KMS-11 (cell line): ENCODE measurements around the gene THRA.

Experiments
- H2AFZ ChIP-seq: fragments of 200-600 bp; sonication (generic); 2 replicates; pipeline ENCODE4 v1.6.1; 2016; ENCODE audit warnings: antibody characterized with exemption, mixed run types, low read depth
- H3K27ac ChIP-seq: fragments of 200-600 bp; sonication (generic); 2 replicates; pipeline ENCODE4 v1.6.1; 2016; ENCODE audit warnings: mild to moderate bottlenecking, mixed run types
- H3K27me3 ChIP-seq: fragments of 200-600 bp; sonication (generic); 2 replicates; pipeline ENCODE4 v1.6.1; 2017; ENCODE audit warnings: mild to moderate bottlenecking, low read depth, mixed run types, moderate library complexity; ENCODE audit not compliant: insufficient read depth
- H3K36me3 ChIP-seq: fragments of 200-600 bp; sonication (generic); 2 replicates; pipeline ENCODE4 v1.6.1; 2017; ENCODE audit warnings: mild to moderate bottlenecking, mixed run types; ENCODE audit not compliant: insufficient read depth
- H3K4me1 ChIP-seq: fragments of 200-600 bp; sonication (generic); 2 replicates; pipeline ENCODE4 v1.6.1; 2016; ENCODE audit warnings: mild to moderate bottlenecking, low read depth, mixed run types; ENCODE audit not compliant: poor library complexity, severe bottlenecking
- H3K4me2 ChIP-seq: fragments of 200-600 bp; sonication (generic); 2 replicates; pipeline ENCODE4 v1.7.0; 2016; ENCODE audit warnings: mild to moderate bottlenecking, mixed run types
- H3K4me3 ChIP-seq: fragments of 200-600 bp; sonication (generic); IDR thresholded peaks from 2 replicates; pipeline ENCODE4 v1.6.1; 2017; ENCODE audit warnings: low read depth, low read length, mixed read lengths; ENCODE audit not compliant: insufficient read depth
- H3K79me2 ChIP-seq: fragments of 200-600 bp; sonication (generic); 2 replicates; pipeline ENCODE4 v1.6.1; 2016; ENCODE audit warnings: low read depth, mixed run types; ENCODE audit not compliant: insufficient read depth
- H3K9ac ChIP-seq: fragments of 200-600 bp; sonication (generic); 2 replicates; pipeline ENCODE4 v1.6.1; 2016; ENCODE audit warnings: mild to moderate bottlenecking, mixed run types
- H4K20me1 ChIP-seq: fragments of 200-600 bp; sonication (generic); 2 replicates; pipeline ENCODE4 v1.6.1; 2016; ENCODE audit warnings: mild to moderate bottlenecking, mixed run types; ENCODE audit not compliant: insufficient read depth
- TF ChIP-seq, protein P1 (sequence below): fragments of 200-600 bp; sonication (generic); conservative IDR thresholded peaks from 2 replicates; pipeline ENCODE4 v1.6.1; 2017; ENCODE audit warnings: low read depth, mild to moderate bottlenecking, antibody characterized with exemption, low read length, moderate library complexity, mixed read lengths

THRA gene

DNA sequence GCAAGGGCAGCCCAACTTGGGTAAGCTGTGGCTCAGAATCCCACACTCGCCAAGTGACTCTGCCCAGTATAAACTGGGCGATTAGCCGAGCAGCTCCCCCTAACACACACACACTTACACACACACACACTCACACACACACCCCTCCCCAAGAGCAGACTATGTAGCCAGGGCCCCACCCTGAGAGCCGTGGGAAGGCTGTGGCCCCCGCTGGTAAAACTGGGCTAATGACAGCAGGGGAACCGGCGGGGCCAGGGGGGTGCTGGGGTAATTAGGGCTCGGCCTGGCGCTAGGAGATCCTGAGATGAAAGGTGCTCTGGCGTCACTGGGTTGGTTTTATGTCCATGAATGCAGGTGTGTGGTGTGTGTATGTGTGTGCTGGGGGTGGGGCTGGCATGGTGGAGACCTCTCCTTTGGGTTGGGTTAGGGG is 1.1 kb upstream of the THRA start:
- Histone ChIP-seq H3K4me2 (no peak overlapping the region; the same call in 1 of the 2 replicates), H3K79me2 (no peaks in the 10 kb centered on the region; the same call in 1 of the 2 replicates), H4K20me1 (no peaks in the 10 kb centered on the region), H3K36me3 (no peaks in the 10 kb centered on the region), H3K4me1 (peaks cover 25% of the 10 kb centered on the region), H3K27ac (no peak overlapping the region), H2AFZ (no peak overlapping the region), H3K27me3 (peaks cover 17% of the 10 kb centered on the region), H3K9ac (no peak overlapping the region), H3K4me3 (no peak overlapping the region)
- TF ChIP-seq, protein P1, sequence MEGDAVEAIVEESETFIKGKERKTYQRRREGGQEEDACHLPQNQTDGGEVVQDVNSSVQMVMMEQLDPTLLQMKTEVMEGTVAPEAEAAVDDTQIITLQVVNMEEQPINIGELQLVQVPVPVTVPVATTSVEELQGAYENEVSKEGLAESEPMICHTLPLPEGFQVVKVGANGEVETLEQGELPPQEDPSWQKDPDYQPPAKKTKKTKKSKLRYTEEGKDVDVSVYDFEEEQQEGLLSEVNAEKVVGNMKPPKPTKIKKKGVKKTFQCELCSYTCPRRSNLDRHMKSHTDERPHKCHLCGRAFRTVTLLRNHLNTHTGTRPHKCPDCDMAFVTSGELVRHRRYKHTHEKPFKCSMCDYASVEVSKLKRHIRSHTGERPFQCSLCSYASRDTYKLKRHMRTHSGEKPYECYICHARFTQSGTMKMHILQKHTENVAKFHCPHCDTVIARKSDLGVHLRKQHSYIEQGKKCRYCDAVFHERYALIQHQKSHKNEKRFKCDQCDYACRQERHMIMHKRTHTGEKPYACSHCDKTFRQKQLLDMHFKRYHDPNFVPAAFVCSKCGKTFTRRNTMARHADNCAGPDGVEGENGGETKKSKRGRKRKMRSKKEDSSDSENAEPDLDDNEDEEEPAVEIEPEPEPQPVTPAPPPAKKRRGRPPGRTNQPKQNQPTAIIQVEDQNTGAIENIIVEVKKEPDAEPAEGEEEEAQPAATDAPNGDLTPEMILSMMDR: no peak

DNA sequence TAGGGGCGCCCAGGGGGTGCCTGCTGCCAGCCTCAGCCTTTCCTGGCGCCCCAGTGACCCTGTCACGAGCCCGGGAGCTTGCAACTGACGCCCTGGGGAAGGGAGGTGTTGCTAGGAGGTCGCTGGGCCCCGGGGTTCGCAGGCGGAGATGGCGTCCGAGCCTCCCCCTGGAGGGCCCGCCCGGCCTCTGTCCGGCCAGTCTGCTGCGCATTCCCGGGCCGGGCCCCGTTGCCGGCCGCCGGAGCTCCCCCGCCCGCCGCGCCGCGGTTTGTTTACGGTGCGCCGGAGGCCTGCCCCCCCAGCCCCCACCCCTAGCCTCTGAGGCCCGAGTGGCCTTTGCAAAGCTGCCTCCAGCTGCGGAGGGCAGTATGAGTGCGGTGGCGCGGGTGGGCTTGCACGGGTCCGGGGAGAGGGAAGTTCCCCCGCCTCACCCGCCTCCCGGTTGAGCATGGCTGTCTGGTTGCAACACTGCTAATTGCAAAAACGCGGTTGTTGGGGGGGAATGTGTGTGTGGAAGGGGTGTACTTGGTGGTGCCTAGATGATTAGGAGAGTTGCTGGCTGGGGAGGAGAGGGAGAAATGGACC is 514 bp downstream of the THRA start:
- Histone ChIP-seq H3K9ac (peak overlapping the region; percentile 82), H3K4me3 (no peak overlapping the region), H3K27me3 (peaks cover 6% of the 10 kb centered on the region; the same call in 1 of the 2 replicates), H3K27ac (peak overlapping the region; percentile 41), H2AFZ (peak overlapping the region; percentile 96), H3K4me1 (peaks cover 40% of the 10 kb centered on the region), H4K20me1 (no peaks in the 10 kb centered on the region), H3K4me2 (peak overlapping the region; percentile 85), H3K79me2 (peaks cover 4% of the 10 kb centered on the region; the same call in 1 of the 2 replicates), H3K36me3 (no peaks in the 10 kb centered on the region)
- TF ChIP-seq, protein P1: no peak

GRCh38 chr17:40063901-40064531 is 1.3 kb downstream of the THRA start:
- Histone ChIP-seq H3K4me1 (peaks cover 45% of the 10 kb centered on the region), H3K4me2 (peak overlapping the region; percentile 85), H4K20me1 (no peaks in the 10 kb centered on the region), H3K27me3 (peaks cover 6% of the 10 kb centered on the region; the same call in 1 of the 2 replicates), H3K9ac (peak overlapping the region; percentile 82; the same call in 1 of the 2 replicates), H3K79me2 (peaks cover 7% of the 10 kb centered on the region; the same call in 1 of the 2 replicates), H3K4me3 (no peak overlapping the region), H3K27ac (no peak overlapping the region), H3K36me3 (no peaks in the 10 kb centered on the region), H2AFZ (peak overlapping the region; percentile 96; the same call in 1 of the 2 replicates)
- TF ChIP-seq, protein P1: no peak

DNA sequence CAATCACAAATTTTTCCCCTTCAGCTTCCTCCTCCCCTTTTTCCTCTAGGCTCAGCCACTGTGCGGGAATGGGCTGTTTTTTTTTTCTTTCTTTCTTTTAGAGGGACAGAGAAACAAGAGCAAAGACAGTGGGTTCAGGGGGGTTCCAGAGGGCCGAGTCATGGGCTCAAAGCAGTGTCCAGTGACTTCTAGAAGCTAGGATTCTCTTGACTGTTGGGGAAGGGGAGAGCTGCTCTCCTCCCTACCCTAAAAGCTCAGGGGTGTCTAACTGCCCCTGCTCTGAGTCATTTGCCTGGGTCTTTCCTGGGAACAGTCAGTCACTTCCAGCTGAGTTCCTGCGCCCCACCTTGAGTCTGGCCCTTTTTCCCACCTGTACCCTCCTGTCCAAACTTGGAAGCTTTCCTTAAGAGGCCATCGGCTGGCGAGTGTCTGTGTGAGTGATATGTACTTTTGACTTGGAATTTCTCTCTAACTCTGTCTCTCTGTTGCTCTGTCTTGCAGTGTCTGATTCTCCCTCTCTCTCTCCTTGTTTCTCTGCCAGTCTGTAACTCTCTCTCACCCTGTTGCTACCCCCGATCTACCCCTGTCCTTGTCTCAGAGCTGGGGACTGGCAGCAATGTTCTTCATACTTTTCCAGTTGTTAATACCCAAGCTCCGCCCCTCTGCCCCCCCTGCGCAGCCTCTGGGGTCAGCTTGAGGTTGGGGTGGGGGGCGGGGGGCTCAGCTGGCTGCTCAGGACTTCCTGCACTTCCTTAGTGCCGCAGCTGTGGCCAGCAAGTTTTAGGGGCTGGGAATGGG is 2.4 kb downstream of the THRA start:
- H4K20me1 ChIP-seq: no peaks in the 10 kb centered on the region
- H3K9ac ChIP-seq: no peak overlapping the region
- H2AFZ ChIP-seq: no peak overlapping the region
- peaks cover 56% of the 10 kb centered on the region for H3K4me1 ChIP-seq
- peaks cover 7% of the 10 kb centered on the region; the same call in 1 of the 2 replicates for H3K79me2 ChIP-seq
- TF ChIP-seq, protein P1: no peak
- 0 out of 2 replicates have a peak, but pooled peaks cover 6% of the 10 kb centered on the region for H3K27me3 ChIP-seq
- H3K36me3 ChIP-seq: no peaks in the 10 kb centered on the region
- H3K4me3 ChIP-seq: no peak overlapping the region
- H3K4me2 ChIP-seq: no peak overlapping the region
- H3K27ac ChIP-seq: no peak overlapping the region
